Sigmoid colon (tissue), 7 donors: ENCODE results near the gene TPP2. TPM values are rescaled to one million over a fixed set of nuclear protein-coding genes. Genes with fewer than 3 reads are reported as not detected.

Experiments
- DNase-seq: peaks from one replicate; pipeline ENCODE4 v3.0.0-alpha.2; 2019
- H3K27ac ChIP-seq, 4 donors: fragments of 200-600 bp; sonication (generic); one replicate each; pipeline ENCODE4 v1.5.1; 2016 to 2019; ENCODE audit warnings: mild to moderate bottlenecking in 1 of 4
- H3K27me3 ChIP-seq, 3 donors: fragments of 200-600 bp; sonication (generic); one replicate each; pipeline ENCODE4 v1.5.1; 2019; ENCODE audit warnings: mild to moderate bottlenecking in 1 of 3
- H3K36me3 ChIP-seq, 4 donors: fragments of 200-600 bp; sonication (generic); one replicate each; pipeline ENCODE4 v1.5.1; 2016 to 2019
- H3K4me1 ChIP-seq, 4 donors: fragments of 200-600 bp; sonication (generic); one replicate each; pipeline ENCODE4 v1.5.1; 2017 to 2019
- H3K4me3 ChIP-seq, 4 donors: fragments of 200-600 bp; sonication (generic); one replicate each; pipeline ENCODE4 v1.5.1; 2017 to 2019; ENCODE audit warnings: mild to moderate bottlenecking in 2 of 4, moderate library complexity in 1 of 4
- H3K9me3 ChIP-seq, 4 donors: fragments of 200-600 bp in 3 of 4; sonication (generic) in 3 of 4; one replicate each; pipeline versions ENCODE4 v1.5.1 to v1.6.1; 2013 to 2019
- CTCF ChIP-seq, 4 experiments: fragments of 450-650 bp in 3 of 4; fragments of 200-600 bp in 1 of 4; IDR thresholded peaks; one replicate each; pipeline ENCODE4 v1.5.1; 2016 to 2019; ENCODE audit warnings: antibody characterized with exemption in 4 of 4, mild to moderate bottlenecking in 3 of 4, moderate library complexity in 2 of 4
- EP300 ChIP-seq, 4 donors: sonication (generic); formaldehyde crosslinking; IDR thresholded peaks; one replicate each; pipeline ENCODE4 v1.6.1; 2017; ENCODE audit warnings: antibody characterized with exemption in 4 of 4
- POLR2A ChIP-seq, 2 donors: fragments of 450-650 bp; IDR thresholded peaks; one replicate each; pipeline ENCODE4 v1.6.1; 2016; ENCODE audit warnings: antibody characterized with exemption in 2 of 2, mild to moderate bottlenecking in 2 of 2, moderate library complexity in 2 of 2
- POLR2AphosphoS5 ChIP-seq, 4 donors: sonication (generic); formaldehyde crosslinking; IDR thresholded peaks; one replicate each; pipeline ENCODE4 v1.6.1; 2017; ENCODE audit warnings: antibody characterized with exemption in 4 of 4
- WGBS, 2 donors: extraction: QIAGEN DNeasy Blood & Tissue Kit; methylation state at CpG; one replicate each; pipeline ENCODE4 v1.1.7; 2013; 5-methylcytosine and 5-hydroxymethylcytosine counted together
- intact Hi-C: fragments of 100-400 bp; cut with DNase I; formaldehyde crosslinking; loops from one replicate; pipeline ENCODE4 v1.15.1; 2023
- polyA plus RNA-seq, 3 donors: library from polyadenylated mRNA; stranded (reverse); fragments of 200-250 nt; gene quantifications; one replicate each; pipeline ENCODE4 v1.2.3, GENCODE V29; 2013
- total RNA-seq, 4 donors: library from RNA; depleted of rRNA; stranded (reverse); fragments of >200 nt; gene quantifications; one replicate each; pipeline ENCODE4 v1.1.0, GENCODE V29; 2016
- donor health status: healthy with polysubstance abuse.
- donor health status: Bipolar disorder and iron deficiency.
- donor health status: healthy.

TPP2 gene
- total RNA-seq = 10 to 100 TPM; 33.0 to 54.2 (median 37.3) TPM
- polyA plus RNA-seq = 10 to 100 TPM; 11.4 to 23.9 (median 14.6) TPM

GRCh38 chr13:102596147-102597028, at the start of gene TPP2:
Gene TPP2, plus strand, starts transcription at chr13:102596986. Its CDS starts 53 bp downstream, at chr13:102597039.
- Histone ChIP-seq H3K4me3 (peak within 1 kb of the TSS; percentile 73 to 99 (median 96)), H3K36me3 (no peaks in the 10 kb centered on the region), H3K9me3 (no peaks in the 10 kb centered on the region), H3K27ac (peak within 1 kb of the TSS; percentile 94 to 99 (median 96)), H3K27me3 (no peaks in the 10 kb centered on the region), H3K4me1 (peaks cover 0 to 58% (median 37%) of the 10 kb centered on the region in 4 donors)
- TF ChIP-seq POLR2A (IDR thresholded peaks at IDR 0.05) (peak; percentile 56 to 70), CTCF (IDR thresholded peaks at IDR 0.05) (no peak), POLR2AphosphoS5 (IDR thresholded peaks at IDR 0.05) (peak; percentile 85 to 98 (median 94)), EP300 (IDR thresholded peaks at IDR 0.05) (no peak)
- DNase-seq = peak; percentile 100
- intact Hi-C loops = loop anchor here (1.0 to 2.0 kb wide), 2 partner anchors 176 to 249 kb away; partner anchors contain the start of gene TEX30
- 0 to 1% methylated on average over 53 of the region's 53 CpGs for WGBS, 2 donors

- no peaks in the 10 kb centered on the region for H3K36me3 ChIP-seq
- H3K27me3 ChIP-seq = no peaks in the 10 kb centered on the region
- no peaks in the 10 kb centered on the region for H3K9me3 ChIP-seq
- H3K4me3 ChIP-seq = no peak overlapping the region
- TF ChIP-seq POLR2A (IDR thresholded peaks at IDR 0.05) (no peak), POLR2AphosphoS5 (IDR thresholded peaks at IDR 0.05) (no peak), CTCF (IDR thresholded peaks at IDR 0.05) (no peak), EP300 (IDR thresholded peaks at IDR 0.05) (no peak)
- DNase-seq = no peak
- intact Hi-C loops = no loop called here
- H3K4me1 ChIP-seq = no peaks in the 10 kb centered on the region
- H3K27ac ChIP-seq = no peak overlapping the region
These were observed 48.0 kb upstream of the TPP2 start for GRCh38 chr13:102548811-102549210.

- intact Hi-C loops = loop anchor here (10.0 kb wide), 4 partner anchors 146 to 1406 kb away; partner anchors contain the start of gene FGF14
- WGBS, 2 donors = 62 to 78% methylated on average over 7 of the region's 7 CpGs
- H3K27me3 ChIP-seq = no peaks in the 10 kb centered on the region
- H3K27ac ChIP-seq = no peak overlapping the region
- no peak for TF ChIP-seq EP300 (IDR thresholded peaks at IDR 0.05)
- TF ChIP-seq POLR2A (IDR thresholded peaks at IDR 0.05) = no peak
- TF ChIP-seq CTCF (IDR thresholded peaks at IDR 0.05) = no peak
- TF ChIP-seq POLR2AphosphoS5 (IDR thresholded peaks at IDR 0.05) = no peak
- H3K36me3 ChIP-seq = no peaks in the 10 kb centered on the region
- H3K9me3 ChIP-seq = no peaks in the 10 kb centered on the region
- H3K4me3 ChIP-seq = no peak overlapping the region
- H3K4me1 ChIP-seq = no peaks in the 10 kb centered on the region
- DNase-seq = no peak
These were observed 46.3 kb upstream of the TPP2 start for GRCh38 chr13:102550507-102550906.

GRCh38 chr13:102555914-102556553, 40.8 kb upstream of the TPP2 start:
- intact Hi-C loops = loop anchor here (10.0 kb wide), 4 partner anchors 151 to 1411 kb away; partner anchors contain the start of gene FGF14
- Histone ChIP-seq H3K27ac (no peak overlapping the region), H3K27me3 (no peaks in the 10 kb centered on the region), H3K4me1 (no peaks in the 10 kb centered on the region), H3K36me3 (no peaks in the 10 kb centered on the region), H3K9me3 (no peaks in the 10 kb centered on the region), H3K4me3 (no peak overlapping the region)
- WGBS, 2 donors = 32 to 40% methylated on average over 6 of the region's 6 CpGs
- DNase-seq = no peak
- TF ChIP-seq CTCF (IDR thresholded peaks at IDR 0.05) = peak in 2 of 4 experiments; percentile 19 to 36
- TF ChIP-seq POLR2A (IDR thresholded peaks at IDR 0.05) = no peak
